HepG2 (cell line): ENCODE measurements around the gene ENAH. TPM values are rescaled to one million over a fixed set of nuclear protein-coding genes. Genes with fewer than 3 reads are reported as not detected.

ENCODE experiments used
- ARNT ChIP-seq: fragments of 450-650 bp; IDR thresholded peaks from 2 replicates; pipeline ENCODE4 v1.6.1; 2017
- BRF2 ChIP-seq: sonication (generic); formaldehyde crosslinking; IDR thresholded peaks from 2 replicates; pipeline ENCODE4 v1.8.1; 2022; ENCODE audit warnings: mild to moderate bottlenecking, missing genetic modification reagents
- HNRNPUL1 ChIP-seq: fragments of 200-400 bp; formaldehyde crosslinking; IDR thresholded peaks from 2 replicates; pipeline ENCODE4 v1.6.1; 2017; ENCODE audit warnings: low read depth, mild to moderate bottlenecking, low read length, moderate library complexity
- JARID2 ChIP-seq: sonication (generic); formaldehyde crosslinking; IDR thresholded peaks from 2 replicates; pipeline ENCODE4 v1.8.1; 2023; ENCODE audit warnings: missing genetic modification reagents, inconsistent platforms; ENCODE audit not compliant: insufficient replicate concordance
- JDP2 ChIP-seq: sonication (generic); formaldehyde crosslinking; IDR thresholded peaks from 2 replicates; pipeline ENCODE4 v1.8.1; 2022; ENCODE audit warnings: missing genetic modification reagents, borderline replicate concordance
- KDM1A ChIP-seq: IDR thresholded peaks from 2 replicates; pipeline ENCODE4 v1.6.1; 2016; ENCODE audit warnings: missing compliant biosample characterization
- KIAA2018 ChIP-seq: sonication (generic); formaldehyde crosslinking; IDR thresholded peaks from 2 replicates; pipeline ENCODE4 v1.5.0; 2020; ENCODE audit warnings: mild to moderate bottlenecking, missing genetic modification reagents, borderline replicate concordance
- NBN ChIP-seq: fragments of 450-650 bp; conservative IDR thresholded peaks from 2 replicates; pipeline ENCODE4 v1.6.1; 2017
- PRDM10 ChIP-seq: sonication (generic); formaldehyde crosslinking; IDR thresholded peaks from 2 replicates; pipeline ENCODE4 v1.4.0; 2020; ENCODE audit warnings: low read depth, missing genetic modification reagents
- RELA ChIP-seq: sonication (generic); formaldehyde crosslinking; IDR thresholded peaks from 2 replicates; pipeline ENCODE4 v1.4.0; 2020; ENCODE audit warnings: missing genetic modification reagents
- ZKSCAN8 ChIP-seq: IDR thresholded peaks from 2 replicates; pipeline ENCODE4 v1.6.1; 2016; ENCODE audit warnings: borderline replicate concordance, missing genetic modification reagents, missing compliant biosample characterization
- ZNF558 ChIP-seq: sonication (generic); formaldehyde crosslinking; IDR thresholded peaks from 2 replicates; pipeline ENCODE4 v1.9.0; 2022; ENCODE audit warnings: mild to moderate bottlenecking, missing genetic modification reagents, borderline replicate concordance
- ZSCAN21 ChIP-seq: sonication (generic); formaldehyde crosslinking; IDR thresholded peaks from 2 replicates; pipeline ENCODE4 v1.8.0; 2022; ENCODE audit warnings: mild to moderate bottlenecking, missing genetic modification reagents, moderate library complexity, borderline replicate concordance
- ZSCAN22 ChIP-seq: sonication (generic); formaldehyde crosslinking; IDR thresholded peaks from 2 replicates; pipeline ENCODE4 v1.4.0; 2020; ENCODE audit warnings: mild to moderate bottlenecking, missing genetic modification reagents
- polyA plus RNA-seq, 8 experiments: library from polyadenylated mRNA; depleted of rRNA in 3 of 8; stranded (reverse) in 7 of 8; unstranded in 1 of 8; fragments of >200 nt; fragmentation: Illumina TruSeq in 4 of 8; extraction: Trizol in 4 of 8; gene quantifications; 2 replicates each; pipeline versions ENCODE4 v1.2.1 to v1.2.3, GENCODE V29; 2011 to 2016; ENCODE audit warnings: low read depth in 4 of 8, missing spikeins in 1 of 8, mixed read lengths in 1 of 8; ENCODE audit not compliant: insufficient read depth in 1 of 8
- total RNA-seq, 5 experiments: library from RNA; depleted of rRNA; stranded (reverse); fragments of >200 nt; fragmentation: Illumina TruSeq; extraction: Trizol; gene quantifications; 2 replicates each; pipeline ENCODE4 v1.2.3, GENCODE V29; 2016; ENCODE audit warnings: low read depth in 1 of 5

ENAH gene
- total and polyA plus RNA-seq, 2 of the 13 experiments (the other 11 are each of a cell fraction or from before 2014, with no cell fraction given) = 22.1 to 58.3 TPM

- TF ChIP-seq KIAA2018 (CRISPR knock-in tag) (no peak), ZSCAN21 (peak; percentile 29; the same call in 1 of the 2 replicates), BRF2 (0 out of 2 replicates have a peak, but pooled peaks have one; percentile 40), ARNT (no peak), JDP2 (no peak), PRDM10 (CRISPR knock-in tag) (peak; percentile 28; the same call in 1 of the 2 replicates), NBN (no peak), JARID2 (CRISPR knock-in tag) (no peak), HNRNPUL1 (no peak), RELA (CRISPR knock-in tag) (no peak), ZNF558 (no peak), ZKSCAN8 (CRISPR knock-in tag) (0 out of 2 replicates have a peak, but pooled peaks have one; percentile 66), ZSCAN22 (CRISPR knock-in tag) (no peak), KDM1A (CRISPR knock-in tag) (no peak)
Observed at GRCh38 chr1:225474986-225475820, 177.7 kb downstream of the ENAH start (continued).
